GM18511 (cell line): ENCODE measurements around the gene HNF1A.
"Not testable (repeated sequence)": the region's sequence is repeated elsewhere in the genome, so short reads cannot be mapped to it uniquely, and the experiment has no call there.

Source experiments
- ATAC-seq: cut with Tn5 transposase; IDR thresholded peaks from one replicate; pipeline ENCODE4 v1.9.1; 2021; ENCODE audit warnings: mild to moderate bottlenecking, moderate library complexity; ENCODE audit not compliant: unreplicated experiment

Gene HNF1A

DNA sequence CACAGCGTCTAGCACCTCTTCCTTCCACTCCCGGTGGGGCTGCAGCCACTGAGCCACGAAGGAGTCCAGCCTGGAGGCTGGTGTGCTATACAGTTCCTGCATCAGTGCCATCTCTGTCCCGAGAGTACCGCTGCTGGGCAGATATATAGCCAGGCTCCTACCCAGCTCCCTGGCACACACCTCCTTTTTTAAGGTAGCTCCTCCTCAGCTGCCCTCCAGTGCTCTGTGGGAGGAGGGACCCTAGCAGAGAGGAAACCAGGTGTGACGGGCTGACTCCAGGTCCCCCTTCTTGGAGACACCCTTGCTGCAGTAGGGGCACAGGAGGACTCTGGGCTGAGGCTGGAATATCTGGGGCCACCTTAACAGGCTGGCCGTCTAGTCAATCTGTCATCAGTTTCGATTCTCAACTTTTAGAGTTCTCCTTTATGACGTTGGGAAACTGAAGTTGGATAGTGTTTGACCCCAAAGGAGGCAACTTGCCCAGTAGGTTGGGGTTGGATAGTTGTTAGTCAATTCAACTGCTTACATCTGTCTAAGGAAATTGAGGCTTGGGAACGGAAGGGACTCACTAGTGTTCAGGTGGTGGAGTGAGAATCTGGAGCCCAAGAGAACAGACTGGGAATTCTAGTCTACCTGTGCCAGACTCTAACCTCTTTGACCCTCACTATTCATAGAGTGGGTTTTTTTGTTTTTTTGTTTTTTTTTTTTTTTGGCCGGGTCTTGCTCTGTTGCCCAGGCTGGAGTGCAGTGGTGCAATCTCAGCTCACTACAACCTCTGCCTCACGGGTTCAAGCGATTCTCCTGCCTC is 60.7 kb downstream of the HNF1A start, which contains the start of gene OASL:
Gene OASL (minus strand): TSS at position 386 of the 808 bp plus-strand sequence. CDS start 275 bp downstream, at position 111.
- peak; percentile 80 for ATAC-seq

DNA sequence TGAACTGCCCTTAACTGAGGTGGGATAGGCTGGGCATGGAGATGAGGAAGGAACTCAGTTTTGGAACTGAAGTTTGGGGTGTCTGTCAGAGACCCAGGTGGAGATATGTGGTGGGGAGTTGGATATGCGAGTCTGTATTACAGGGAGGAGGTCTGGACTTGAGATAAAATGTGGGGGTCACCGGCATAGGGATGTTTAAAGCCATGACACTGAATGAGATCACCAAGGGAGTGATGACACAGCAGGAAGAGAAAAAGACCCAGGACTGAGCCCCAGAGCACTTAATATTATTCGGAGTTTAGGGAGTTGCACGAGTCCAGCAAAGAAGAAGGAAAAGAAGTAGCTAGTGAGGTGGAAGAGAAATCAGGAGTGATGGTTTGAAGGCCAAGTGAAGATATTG is 64.7 kb downstream of the HNF1A start:
- ATAC-seq = no peak

DNA sequence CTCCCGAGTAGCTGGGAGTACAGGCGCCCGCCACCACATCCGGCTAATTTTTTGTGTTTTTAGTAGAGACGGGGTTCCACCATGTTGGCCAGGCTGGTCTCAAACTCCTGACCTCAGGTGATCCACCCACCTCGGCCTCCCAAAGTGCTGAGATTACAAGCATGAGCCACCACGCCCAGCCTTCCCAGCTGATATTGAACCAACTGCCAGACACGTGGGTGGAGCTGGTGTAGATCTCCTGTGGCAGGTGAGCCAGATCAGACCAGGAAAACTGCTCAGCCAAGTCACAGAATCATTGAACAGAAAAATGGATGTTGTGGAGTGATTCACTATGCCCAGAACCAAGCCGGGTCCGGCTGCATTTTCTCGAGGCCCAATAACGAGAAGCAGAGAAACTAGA is 69.1 kb downstream of the HNF1A start:
- ATAC-seq = not testable (repeated sequence)

DNA sequence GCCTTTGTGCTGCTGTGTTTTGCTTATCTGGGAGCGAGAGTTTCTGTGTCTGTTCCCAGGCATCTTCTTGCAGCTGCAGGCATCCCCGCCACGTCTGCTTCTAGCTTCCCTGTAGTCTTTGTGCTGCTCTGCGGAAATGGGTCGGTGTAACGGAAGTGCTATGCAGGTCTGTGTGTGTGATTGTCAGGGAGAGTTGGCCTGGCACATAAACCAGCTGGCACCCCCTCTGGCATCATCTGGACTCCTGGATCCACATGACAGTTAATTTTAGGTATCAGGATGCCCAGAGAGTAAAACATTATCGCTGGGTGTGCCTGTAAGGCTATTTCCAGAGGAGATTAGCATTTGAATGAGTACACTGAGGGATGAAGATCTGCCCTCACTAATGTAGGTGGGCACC is 70.1 kb downstream of the HNF1A start:
- ATAC-seq = no peak

DNA sequence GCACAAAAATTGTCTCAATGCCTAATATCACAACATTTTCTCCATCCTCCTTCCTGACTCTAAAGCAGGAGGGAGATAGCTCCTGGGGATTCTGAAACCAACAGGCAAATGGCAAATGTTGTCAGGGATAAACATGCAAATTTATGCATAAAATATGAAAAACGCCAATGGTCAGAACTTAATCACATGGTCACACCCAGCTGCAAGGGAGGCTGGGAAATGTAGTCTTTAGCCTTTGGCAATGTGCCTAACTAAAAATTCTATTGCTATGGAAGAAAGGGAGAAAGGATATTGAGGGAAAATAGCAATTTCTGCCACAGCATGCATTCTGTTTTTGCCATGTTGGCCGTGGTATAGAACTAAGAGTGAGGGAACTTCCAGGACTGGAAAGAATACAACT is 72.4 kb downstream of the HNF1A start:
- no peak for ATAC-seq
